Activated T-cell treated with anti-CD3 and anti-CD28 coated beads, Interleukin-2, amount 50 U/mL, for 72 hours (primary cell): ENCODE data around the gene SIGMAR1. TPM values are rescaled to one million over a fixed set of nuclear protein-coding genes. Genes with fewer than 3 reads are reported as not detected.

Experiments used
- ATAC-seq, 2 donors: fragments of 150-1000 bp; cut with Tn5 transposase; replicated peaks in 1 of 2; 2 replicates each; pipeline ENCODE4 v1.10.0; 2021; ENCODE audit warnings: moderate library complexity in 2 of 2, mild to moderate bottlenecking in 1 of 2
- DNase-seq, 2 donors: peaks; one replicate each; pipeline ENCODE4 v3.0.0; 2021 to 2022; ENCODE audit warnings: mixed read lengths in 1 of 2
- H3K27ac Mint-ChIP-seq: one replicate; pipeline ENCODE4 v1.8.0; 2022; ENCODE audit warnings: mild to moderate bottlenecking, moderate library complexity, mixed read lengths
- H3K27me3 Mint-ChIP-seq: one replicate; pipeline ENCODE4 v1.8.0; 2022; ENCODE audit warnings: low read depth, mixed read lengths
- H3K36me3 Mint-ChIP-seq, 2 donors: one replicate each; pipeline ENCODE4 v1.8.0; 2022; ENCODE audit warnings: mixed read lengths in 2 of 2, mild to moderate bottlenecking in 1 of 2; ENCODE audit not compliant: insufficient read depth in 2 of 2
- H3K4me1 Mint-ChIP-seq: one replicate; pipeline ENCODE4 v1.8.0; 2022; ENCODE audit warnings: low read depth, mixed read lengths
- H3K4me3 Mint-ChIP-seq, 2 donors: one replicate each; pipeline ENCODE4 v1.8.0; 2022; ENCODE audit warnings: mild to moderate bottlenecking in 2 of 2, mixed read lengths in 2 of 2, moderate library complexity in 2 of 2
- H3K9me3 Mint-ChIP-seq, 2 donors: one replicate each; pipeline ENCODE4 v1.8.0; 2022; ENCODE audit warnings: mixed read lengths in 2 of 2
- total RNA-seq, 2 donors: library from RNA; stranded (reverse); gene quantifications; one replicate each; pipeline ENCODE4 v1.2.3, GENCODE V29; 2022

SIGMAR1 gene
- total RNA-seq, 2 donors from 2014 or later, result 44.2 to 61.0 TPM

DNA sequence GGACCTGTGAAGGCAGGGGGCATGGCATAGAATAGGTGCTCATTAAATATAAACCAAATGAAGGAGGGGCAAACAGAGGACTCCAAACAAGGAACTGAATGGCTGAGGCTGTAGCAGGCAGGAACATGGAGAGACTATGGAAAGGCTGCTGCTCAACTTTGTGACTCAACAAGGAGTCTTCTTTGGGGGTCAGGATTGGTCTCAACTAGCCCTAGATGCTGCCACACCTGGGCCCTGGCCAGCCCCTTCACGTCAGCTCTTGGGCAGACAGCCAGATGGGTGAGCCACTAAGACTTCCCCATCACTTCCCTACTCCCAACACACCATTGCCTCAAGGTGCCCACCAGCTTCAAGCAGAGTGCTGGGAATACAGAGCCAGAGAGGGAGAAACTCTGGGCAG lies 36.7 kb downstream of the SIGMAR1 start:
- no peaks in the 10 kb centered on the region for H3K36me3 Mint-ChIP-seq
- H3K27me3 Mint-ChIP-seq, result peaks cover 8% of the 10 kb centered on the region
- ATAC-seq, result no peak
- H3K9me3 Mint-ChIP-seq, result no peaks in the 10 kb centered on the region
- no peak overlapping the region for H3K27ac Mint-ChIP-seq
- no peak overlapping the region for H3K4me3 Mint-ChIP-seq
- no peak for DNase-seq
- H3K4me1 Mint-ChIP-seq, result no peaks in the 10 kb centered on the region

DNA sequence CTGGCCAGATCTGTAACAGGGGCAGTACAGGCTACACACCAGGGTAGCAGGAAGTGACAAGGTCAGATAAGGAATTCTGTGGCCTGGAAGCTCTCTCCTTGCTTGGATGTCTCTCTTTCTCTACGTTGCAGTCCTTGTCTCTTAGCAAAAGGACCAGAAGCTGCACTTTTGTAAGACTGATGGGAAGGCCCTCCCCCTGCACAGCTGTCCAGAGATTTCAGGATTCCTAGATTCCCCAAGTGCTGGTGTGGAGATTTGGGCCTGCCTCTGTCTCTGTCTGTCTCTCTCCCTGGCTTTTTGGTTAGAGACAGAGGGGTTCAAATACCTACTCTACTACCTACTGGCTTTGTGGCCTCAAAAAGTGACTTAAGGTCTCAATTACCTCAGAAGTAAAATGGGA lies 38.0 kb downstream of the SIGMAR1 start:
- no peak for DNase-seq
- no peaks in the 10 kb centered on the region for H3K4me1 Mint-ChIP-seq
- no peak overlapping the region for H3K4me3 Mint-ChIP-seq

DNA sequence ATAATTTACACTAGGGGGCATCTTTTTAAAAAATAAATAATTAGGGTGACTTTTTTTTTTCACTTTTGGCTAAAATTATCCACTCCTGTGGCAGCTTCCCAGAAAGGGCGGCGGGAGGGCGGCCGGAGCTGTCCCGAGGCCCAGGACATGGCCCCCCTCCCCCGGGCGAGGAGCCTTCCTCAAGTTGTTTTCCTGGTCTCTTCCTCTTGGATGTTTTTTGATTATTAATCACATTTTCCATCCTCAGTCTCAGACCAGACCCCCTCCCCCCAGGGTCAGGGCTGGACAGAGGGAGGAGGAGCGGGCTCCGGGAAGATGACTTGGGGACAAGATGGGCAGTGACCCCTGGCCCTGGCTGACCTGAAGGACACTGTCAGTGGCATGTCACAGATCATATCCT lies 43.4 kb downstream of the SIGMAR1 start:
- H3K4me1 Mint-ChIP-seq, result peaks cover 23% of the 10 kb centered on the region
- H3K36me3 Mint-ChIP-seq, result no peaks in the 10 kb centered on the region
- H3K4me3 Mint-ChIP-seq, result no peak overlapping the region
- H3K27ac Mint-ChIP-seq, result no peak overlapping the region
- ATAC-seq (no peak), DNase-seq (no peak)
- no peaks in the 10 kb centered on the region for H3K9me3 Mint-ChIP-seq
- peaks cover 47% of the 10 kb centered on the region for H3K27me3 Mint-ChIP-seq

More for the DNA sequence above, 38.0 kb downstream of the SIGMAR1 start:
- H3K36me3 Mint-ChIP-seq, result no peaks in the 10 kb centered on the region
- ATAC-seq, result no peak
- H3K9me3 Mint-ChIP-seq, result no peaks in the 10 kb centered on the region
- H3K27ac Mint-ChIP-seq, result no peak overlapping the region
- H3K27me3 Mint-ChIP-seq, result peaks cover 8% of the 10 kb centered on the region

DNA sequence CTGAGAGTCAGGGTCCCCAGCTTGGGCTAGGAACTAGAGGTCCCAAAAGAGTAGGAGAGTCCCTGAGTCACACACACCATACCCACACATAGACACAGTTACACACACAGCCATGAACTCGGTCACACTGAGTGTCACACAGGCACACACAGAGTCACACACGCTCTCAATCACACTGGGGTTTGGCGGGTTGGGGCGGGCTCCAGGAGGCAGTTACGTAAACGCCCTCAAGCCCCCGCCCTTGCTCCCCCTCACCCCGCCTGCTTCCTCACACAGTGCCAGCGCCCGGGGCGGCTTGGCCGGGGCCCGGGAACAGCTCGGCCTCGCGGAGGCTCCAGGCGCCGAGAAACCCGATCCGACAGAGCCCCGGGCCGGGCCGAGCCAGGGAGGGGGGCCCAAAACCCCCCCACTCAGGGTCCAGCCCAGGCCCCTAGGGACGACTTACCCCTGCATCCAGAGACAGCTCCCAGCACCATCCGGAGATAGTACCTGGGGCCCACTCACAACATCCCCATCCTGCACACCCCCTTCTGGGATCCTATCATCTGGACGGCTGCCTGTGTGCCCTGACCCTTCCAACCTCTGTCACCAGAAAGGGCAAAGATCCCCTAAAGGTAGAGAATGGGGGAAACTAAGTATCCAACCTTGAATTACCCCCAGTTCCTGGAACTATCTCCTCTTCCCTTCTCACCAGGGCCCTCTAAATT lies 44.5 kb downstream of the SIGMAR1 start:
- Mint-ChIP-seq H3K27ac (no peak overlapping the region), H3K27me3 (peaks cover 58% of the 10 kb centered on the region), H3K4me3 (peak overlapping the region in 1 of 2 donors; percentile 17)

DNA sequence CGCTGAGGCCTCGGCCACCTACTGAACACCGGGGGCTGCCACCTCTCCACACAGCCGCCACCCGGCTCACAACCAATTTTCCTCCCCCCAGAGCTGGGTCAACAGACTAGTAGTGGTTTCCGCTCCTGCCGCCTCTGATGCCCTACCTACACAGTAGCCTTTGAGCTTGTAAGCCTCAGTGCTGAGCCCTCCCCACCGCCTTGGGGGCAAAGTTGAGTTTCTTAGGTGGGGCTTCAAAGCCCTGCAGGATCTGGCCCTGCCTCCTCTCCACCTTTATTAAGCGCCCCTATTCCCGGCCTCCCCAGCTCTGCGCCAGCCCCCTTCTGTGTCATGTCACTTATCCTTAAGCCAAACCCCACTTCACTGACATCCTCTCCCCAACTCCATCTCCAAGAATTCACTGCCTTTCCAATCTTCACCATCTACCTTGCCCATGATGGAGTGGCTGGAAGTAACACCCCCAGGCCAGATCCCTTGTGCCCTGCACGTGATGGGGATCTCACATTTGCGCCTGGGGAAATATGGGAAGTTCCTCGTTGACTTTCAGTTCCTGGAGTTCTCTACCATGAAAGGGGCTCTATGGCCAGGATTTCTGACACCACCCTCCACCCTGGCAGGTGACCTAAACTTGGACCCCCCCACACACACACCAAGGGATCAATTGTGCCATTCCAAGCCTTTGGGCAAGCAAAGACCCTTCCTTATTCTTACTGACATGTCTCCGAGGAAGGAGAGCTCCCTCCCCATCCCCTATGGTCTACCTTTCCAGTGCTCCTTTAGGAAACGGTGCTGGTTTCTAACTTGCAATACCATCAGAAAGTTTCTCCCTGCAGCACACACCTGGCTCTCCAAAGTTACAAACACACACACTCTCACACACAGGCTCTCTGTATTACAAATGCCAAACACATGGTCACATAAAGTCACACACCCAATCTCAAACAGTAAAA lies 45.4 kb downstream of the SIGMAR1 start:
- H3K27me3 Mint-ChIP-seq, result peaks cover 66% of the 10 kb centered on the region
- ATAC-seq, result no peak
- peaks cover 33% of the 10 kb centered on the region for H3K4me1 Mint-ChIP-seq
- no peaks in the 10 kb centered on the region for H3K36me3 Mint-ChIP-seq
- no peak overlapping the region for H3K27ac Mint-ChIP-seq
- DNase-seq, result no peak
- H3K9me3 Mint-ChIP-seq, result no peaks in the 10 kb centered on the region
- H3K4me3 Mint-ChIP-seq, result peak overlapping the region; percentile 73 to 83

More for the DNA sequence above, 44.5 kb downstream of the SIGMAR1 start:
- DNase-seq (no peak), ATAC-seq (peak in 1 of 2 donors; percentile 16)
- Mint-ChIP-seq H3K36me3 (no peaks in the 10 kb centered on the region), H3K9me3 (no peaks in the 10 kb centered on the region), H3K4me1 (peaks cover 33% of the 10 kb centered on the region)

DNA sequence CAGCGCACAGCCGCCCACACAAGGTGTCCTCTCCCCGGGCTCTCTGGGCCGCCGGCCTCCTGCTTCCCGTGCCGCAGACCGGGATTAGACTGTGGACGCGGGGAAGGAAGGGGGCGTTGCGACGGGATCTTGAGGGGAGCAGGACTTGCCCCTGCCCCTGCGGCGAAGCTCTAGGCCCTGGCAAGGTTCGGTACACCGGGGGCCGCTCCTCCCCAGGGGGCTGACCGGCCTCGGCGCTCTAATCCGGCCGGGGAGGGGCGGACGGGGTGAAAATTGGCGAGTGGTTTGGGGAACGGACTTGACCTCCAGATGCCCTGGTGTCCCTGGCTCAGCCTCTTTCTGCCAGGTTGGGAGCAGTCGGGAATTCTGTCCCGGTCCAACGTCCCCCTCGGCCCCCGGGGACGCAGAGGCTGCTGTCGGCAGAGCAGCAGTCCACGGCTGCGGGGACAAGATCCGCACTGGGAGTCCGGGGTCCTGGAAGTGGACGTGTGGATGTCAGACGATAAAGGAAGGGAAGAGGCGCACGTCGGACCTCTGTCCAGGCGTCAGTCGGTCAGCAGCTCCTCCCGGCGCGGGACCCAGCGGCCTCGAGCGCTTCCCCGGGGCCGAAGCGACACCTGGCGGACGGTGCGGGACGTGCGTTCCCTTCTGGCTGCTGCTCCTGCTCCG lies 46.2 kb downstream of the SIGMAR1 start:
- Mint-ChIP-seq H3K9me3 (no peaks in the 10 kb centered on the region), H3K36me3 (no peaks in the 10 kb centered on the region), H3K27me3 (peaks cover 69% of the 10 kb centered on the region), H3K27ac (no peak overlapping the region), H3K4me3 (peak overlapping the region; percentile 73 to 83), H3K4me1 (peaks cover 33% of the 10 kb centered on the region)
- ATAC-seq (peak; percentile 77 to 79), DNase-seq (peak; percentile 85 to 88)

DNA sequence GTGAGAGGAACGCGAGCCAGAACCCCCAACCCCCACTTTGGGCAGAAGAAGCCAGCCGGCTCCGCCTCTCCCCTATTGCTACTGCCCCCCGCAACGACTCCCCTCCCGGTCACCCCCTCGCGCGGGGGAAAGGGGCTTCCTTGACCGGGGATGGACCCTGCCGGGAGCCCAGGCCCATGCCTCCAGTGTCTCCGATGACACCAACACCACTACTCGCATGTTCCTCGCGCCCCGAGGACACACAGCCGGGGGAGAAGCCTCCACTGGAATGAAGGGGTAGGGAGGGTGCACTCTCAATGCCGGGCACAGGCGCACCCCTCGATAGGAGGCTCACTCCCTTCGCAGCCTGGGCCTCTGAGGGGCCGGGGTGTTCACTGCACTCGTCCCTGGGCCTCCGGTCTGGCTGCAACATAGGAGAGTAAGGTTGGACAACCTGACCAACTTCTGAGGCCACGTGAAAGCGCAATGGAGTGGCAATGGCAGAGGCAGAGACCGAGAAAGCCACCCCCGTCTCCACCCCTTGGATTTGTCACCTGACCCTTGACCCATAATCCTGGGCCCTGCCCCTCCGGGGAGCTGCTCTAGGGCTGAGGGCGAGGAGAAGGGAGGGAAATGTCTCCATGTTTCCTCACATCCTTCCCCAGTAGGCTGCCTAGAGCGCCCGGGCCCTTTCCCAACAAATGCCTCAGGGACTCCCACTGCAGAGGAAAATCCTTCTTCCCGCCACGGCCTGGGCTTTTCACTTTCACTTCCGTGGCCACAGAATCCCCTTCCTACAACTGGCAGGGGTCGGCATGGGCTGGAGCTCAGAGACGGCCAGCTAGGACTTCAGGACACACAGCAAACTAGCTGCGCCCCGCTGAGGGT lies 47.0 kb downstream of the SIGMAR1 start:
- Mint-ChIP-seq H3K36me3 (no peaks in the 10 kb centered on the region), H3K27ac (no peak overlapping the region), H3K9me3 (no peaks in the 10 kb centered on the region), H3K4me3 (peak overlapping the region; percentile 73 to 83), H3K27me3 (peaks cover 73% of the 10 kb centered on the region), H3K4me1 (peaks cover 33% of the 10 kb centered on the region)
- DNase-seq, result peak in 1 of 2 donors; percentile 18
- ATAC-seq, result no peak

DNA sequence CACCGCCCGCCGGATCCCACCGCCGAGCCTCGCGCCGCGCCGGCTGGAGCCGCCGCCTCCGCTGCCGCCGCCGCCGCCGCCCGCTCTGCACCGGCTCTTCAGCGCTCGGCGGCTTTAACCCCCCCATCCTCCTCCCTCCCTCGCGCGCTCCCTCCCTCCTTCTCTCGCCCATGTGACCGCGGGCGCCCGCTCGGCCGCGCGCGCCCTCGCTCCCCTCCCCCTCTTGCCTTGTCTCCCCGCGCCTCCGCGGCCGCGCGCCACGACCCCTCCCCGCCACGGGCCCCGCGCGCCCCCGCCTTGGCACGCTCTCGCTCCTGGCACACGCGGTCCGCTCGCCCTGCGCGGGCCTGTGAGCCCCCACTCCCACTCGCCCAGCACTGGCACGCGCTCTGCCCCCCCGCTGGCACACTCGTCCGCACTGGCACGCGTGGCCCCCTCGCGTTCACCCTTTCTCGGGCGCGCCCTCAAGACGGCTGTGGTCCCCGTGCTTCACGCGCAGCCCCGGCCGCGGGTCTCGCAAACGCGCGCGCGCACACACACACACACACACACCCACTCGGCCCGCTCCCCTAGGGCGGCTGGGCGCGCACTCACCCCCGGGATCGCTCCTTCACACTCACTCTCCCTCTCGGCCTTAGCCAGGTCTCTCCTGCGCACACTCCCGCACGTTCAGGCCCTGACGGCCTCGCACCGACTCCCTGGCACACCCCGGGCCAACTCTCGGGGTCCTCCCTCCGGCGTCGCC lies 47.8 kb downstream of the SIGMAR1 start, which contains the start of gene CNTFR:
Gene CNTFR (minus strand): TSS at position 89 of the 745 bp plus-strand sequence. CDS start 20,743 bp downstream, outside the sequence.
- no peak for DNase-seq
- Mint-ChIP-seq H3K36me3 (no peaks in the 10 kb centered on the region), H3K4me1 (peaks cover 33% of the 10 kb centered on the region), H3K27ac (no peak within 1 kb of the TSS), H3K27me3 (peaks cover 80% of the 10 kb centered on the region), H3K4me3 (peak within 1 kb of the TSS; percentile 73 to 83), H3K9me3 (no peaks in the 10 kb centered on the region)
- ATAC-seq, result peak in 1 of 2 donors; percentile 7

DNA sequence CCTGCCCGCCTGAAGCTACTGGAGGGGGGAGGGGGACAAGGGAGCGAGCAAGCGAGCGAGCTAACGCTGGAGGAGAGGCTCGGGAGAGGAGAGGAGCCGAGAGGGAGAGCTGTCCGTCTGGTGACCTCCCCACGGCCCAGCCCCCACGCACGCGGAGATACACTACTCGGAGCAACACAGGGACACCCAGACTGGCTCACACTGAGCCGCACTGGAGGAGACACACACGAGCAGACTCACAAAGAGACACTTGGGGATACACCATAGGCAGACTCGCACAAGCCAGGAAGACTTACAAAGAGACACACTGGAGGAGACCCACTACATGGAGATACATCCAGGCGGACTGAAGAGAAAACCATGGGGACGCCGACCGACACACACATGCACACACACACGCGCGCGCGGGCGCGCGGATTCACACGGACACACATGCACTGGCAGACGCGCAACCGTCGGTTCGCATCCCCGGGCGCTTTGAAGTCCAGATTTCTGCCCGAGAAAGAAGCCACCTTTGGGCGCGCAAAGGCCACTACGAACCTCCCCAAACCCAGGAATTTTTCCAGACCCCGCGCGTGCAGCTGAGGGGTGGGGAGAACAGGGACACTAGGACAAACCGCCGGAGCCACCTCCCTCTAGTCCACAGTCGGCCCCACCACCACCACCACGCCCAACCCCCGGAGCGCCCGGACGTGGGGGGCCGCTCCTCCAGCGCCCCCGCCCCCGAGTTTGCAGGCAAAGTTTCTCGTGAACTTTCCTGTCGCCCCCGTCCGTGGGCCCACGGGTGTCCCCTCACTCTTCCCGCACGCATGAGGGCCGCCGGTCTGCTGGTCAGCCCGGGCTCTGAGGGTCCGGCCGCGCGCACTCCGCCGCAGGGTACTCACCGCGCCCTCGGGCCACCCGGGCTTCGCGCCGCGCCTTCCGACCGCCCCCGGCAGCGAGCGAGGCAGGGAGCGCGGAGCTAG lies 48.6 kb downstream of the SIGMAR1 start:
- peak overlapping the region; percentile 46 to 75 for H3K4me3 Mint-ChIP-seq
- H3K27ac Mint-ChIP-seq, result no peak overlapping the region
- DNase-seq (no peak), ATAC-seq (no peak)
- H3K9me3 Mint-ChIP-seq, result no peaks in the 10 kb centered on the region
- peaks cover 33% of the 10 kb centered on the region for H3K4me1 Mint-ChIP-seq
- no peaks in the 10 kb centered on the region for H3K36me3 Mint-ChIP-seq
- peaks cover 89% of the 10 kb centered on the region for H3K27me3 Mint-ChIP-seq

DNA sequence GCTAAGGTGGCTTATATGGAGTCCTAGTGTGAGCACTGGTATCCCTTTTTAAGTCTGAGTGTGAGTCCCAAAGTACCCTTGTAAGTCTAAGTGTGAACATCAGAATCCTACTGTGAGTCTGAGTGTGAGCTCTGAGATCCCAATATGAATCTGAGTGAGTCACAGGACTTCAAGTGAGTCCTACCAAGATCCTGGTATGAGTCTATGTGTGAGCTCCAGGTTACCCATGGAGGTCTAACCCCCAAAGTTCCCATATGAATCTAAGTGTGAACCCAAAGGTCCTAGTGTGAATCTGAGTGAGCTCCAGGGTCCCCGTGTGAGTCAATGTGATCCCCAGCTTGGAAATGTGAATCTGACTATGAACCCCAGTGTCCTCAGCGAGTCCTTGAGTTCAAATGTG lies 50.3 kb downstream of the SIGMAR1 start:
- DNase-seq (no peak), ATAC-seq (peak; percentile 43 to 70)
- Mint-ChIP-seq H3K4me1 (peaks cover 32% of the 10 kb centered on the region), H3K27ac (no peak overlapping the region), H3K9me3 (no peaks in the 10 kb centered on the region), H3K36me3 (no peaks in the 10 kb centered on the region), H3K27me3 (peaks cover 84% of the 10 kb centered on the region), H3K4me3 (no peak overlapping the region)
